Fibroblast of lung (primary cell): ENCODE results near the gene C11orf65. TPM values are rescaled to one million over a fixed set of nuclear protein-coding genes. Genes with fewer than 3 reads are reported as not detected.

Experiments used
- DNase-seq, 2 donors: peaks; one replicate each; pipeline versions ENCODE4 v3.0.0 to v3.0.0-alpha.2; 2010; ENCODE audit warnings: low read depth in 2 of 2
- H2AFZ ChIP-seq: 2 replicates; pipeline ENCODE4 v1.5.1; 2012; ENCODE audit warnings: low read length, control low read depth, inconsistent platforms
- H3K27ac ChIP-seq: 2 replicates; pipeline ENCODE4 v1.5.1; 2011; ENCODE audit warnings: low read length, control low read depth; ENCODE audit not compliant: insufficient read depth
- H3K27me3 ChIP-seq: 2 replicates; pipeline ENCODE4 v1.5.1; 2011; ENCODE audit warnings: mild to moderate bottlenecking, low read length; ENCODE audit not compliant: control insufficient read depth, insufficient read depth
- H3K36me3 ChIP-seq: 2 replicates; pipeline ENCODE4 v1.5.1; 2011; ENCODE audit warnings: low read length; ENCODE audit not compliant: control insufficient read depth, insufficient read depth
- H3K4me1 ChIP-seq: 2 replicates; pipeline ENCODE4 v1.5.1; 2011; ENCODE audit warnings: low read length; ENCODE audit not compliant: control insufficient read depth, insufficient read depth; ENCODE audit errors: extremely low read depth
- H3K4me2 ChIP-seq: 2 replicates; pipeline ENCODE4 v1.5.1; 2011; ENCODE audit warnings: low read length, control low read depth; ENCODE audit not compliant: insufficient read depth; ENCODE audit errors: extremely low read depth
- H3K4me3 ChIP-seq, 4 experiments: fragments of 200-600 bp in 1 of 4; sonication (generic) in 1 of 4; replicated peaks in 1 of 4; 2 replicates each; pipeline ENCODE4 v1.5.1; 2011 to 2016; ENCODE audit warnings: low read length in 4 of 4, low read depth in 3 of 4, mild to moderate bottlenecking in 3 of 4, control low read depth in 2 of 4, inconsistent platforms in 1 of 4, mixed read lengths in 1 of 4; ENCODE audit not compliant: insufficient read depth in 1 of 4; ENCODE audit errors: control extremely low read depth in 1 of 4
- H3K79me2 ChIP-seq: 2 replicates; pipeline ENCODE4 v1.5.1; 2012; ENCODE audit warnings: mild to moderate bottlenecking, low read length, inconsistent platforms; ENCODE audit not compliant: control insufficient read depth, insufficient read depth
- H3K9ac ChIP-seq: 2 replicates; pipeline ENCODE4 v1.5.1; 2011; ENCODE audit warnings: mild to moderate bottlenecking, low read length, control low read depth; ENCODE audit not compliant: insufficient read depth
- H3K9me3 ChIP-seq: 2 replicates; pipeline ENCODE4 v1.5.1; 2012; ENCODE audit warnings: low read depth, low read length; ENCODE audit not compliant: control insufficient read depth, insufficient read depth
- H4K20me1 ChIP-seq: 2 replicates; pipeline ENCODE4 v1.5.1; 2011; ENCODE audit warnings: low read length; ENCODE audit not compliant: control insufficient read depth, insufficient read depth; ENCODE audit errors: extremely low read depth
- EZH2 ChIP-seq: IDR thresholded peaks from 2 replicates; pipeline ENCODE4 v1.5.1; 2012; ENCODE audit warnings: low read length, control low read depth, mild to moderate bottlenecking; ENCODE audit errors: missing control alignments
- polyA plus RNA-seq, 2 donors: library from polyadenylated mRNA; depleted of rRNA in 1 of 2; stranded (reverse) in 1 of 2; unstranded in 1 of 2; fragments of >200 nt; gene quantifications; 2 replicates each; pipeline ENCODE4 v1.2.1, GENCODE V29; 2011 to 2012; ENCODE audit warnings: missing spikeins in 1 of 2
- total RNA-seq: library from RNA; depleted of rRNA; stranded (reverse); fragments of >200 nt; gene quantifications from 2 replicates; pipeline ENCODE4 v1.2.1, GENCODE V29; 2014
- TF ChIP-seq, protein P1 (sequence below), 2 donors: IDR thresholded peaks in 1 of 2; conservative IDR thresholded peaks in 1 of 2; 1 replicate in 1 of 2; 2 replicates in 1 of 2; pipeline ENCODE4 v1.5.1; 2011 to 2012; ENCODE audit warnings: low read length in 2 of 2, control low read depth in 1 of 2, inconsistent platforms in 1 of 2, low read depth in 1 of 2, mild to moderate bottlenecking in 1 of 2

Gene C11orf65
- total and polyA plus RNA-seq, 2 donors (not counting 1 experiment from before 2014, with no cell fraction given), result 0.54 to 2.3 TPM

- DNase-seq, result no peak
These were observed 19.5 kb upstream of the C11orf65 start for GRCh38 chr11:108486828-108487227.

GRCh38 chr11:108486331-108486730, 19.0 kb upstream of the C11orf65 start:
- H3K79me2 ChIP-seq, result no peaks in the 10 kb centered on the region
- no peaks in the 10 kb centered on the region for H4K20me1 ChIP-seq
- no peaks in the 10 kb centered on the region for H3K27me3 ChIP-seq
- H3K36me3 ChIP-seq, result peaks cover 4% of the 10 kb centered on the region
- no peak overlapping the region for H3K27ac ChIP-seq
- DNase-seq, result no peak
- no peak overlapping the region for H3K9ac ChIP-seq
- no peak for TF ChIP-seq EZH2
- TF ChIP-seq, protein P1, sequence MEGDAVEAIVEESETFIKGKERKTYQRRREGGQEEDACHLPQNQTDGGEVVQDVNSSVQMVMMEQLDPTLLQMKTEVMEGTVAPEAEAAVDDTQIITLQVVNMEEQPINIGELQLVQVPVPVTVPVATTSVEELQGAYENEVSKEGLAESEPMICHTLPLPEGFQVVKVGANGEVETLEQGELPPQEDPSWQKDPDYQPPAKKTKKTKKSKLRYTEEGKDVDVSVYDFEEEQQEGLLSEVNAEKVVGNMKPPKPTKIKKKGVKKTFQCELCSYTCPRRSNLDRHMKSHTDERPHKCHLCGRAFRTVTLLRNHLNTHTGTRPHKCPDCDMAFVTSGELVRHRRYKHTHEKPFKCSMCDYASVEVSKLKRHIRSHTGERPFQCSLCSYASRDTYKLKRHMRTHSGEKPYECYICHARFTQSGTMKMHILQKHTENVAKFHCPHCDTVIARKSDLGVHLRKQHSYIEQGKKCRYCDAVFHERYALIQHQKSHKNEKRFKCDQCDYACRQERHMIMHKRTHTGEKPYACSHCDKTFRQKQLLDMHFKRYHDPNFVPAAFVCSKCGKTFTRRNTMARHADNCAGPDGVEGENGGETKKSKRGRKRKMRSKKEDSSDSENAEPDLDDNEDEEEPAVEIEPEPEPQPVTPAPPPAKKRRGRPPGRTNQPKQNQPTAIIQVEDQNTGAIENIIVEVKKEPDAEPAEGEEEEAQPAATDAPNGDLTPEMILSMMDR (conservative IDR thresholded peaks at IDR 0.05 in 1 of 2, IDR thresholded peaks at IDR 0.05 in 1 of 2; ENCODE audit: low read depth in 1 of 2, low read length in 2 of 2), result no peak
- H3K4me1 ChIP-seq, result no peaks in the 10 kb centered on the region
- no peaks in the 10 kb centered on the region for H3K9me3 ChIP-seq
- H3K4me3 ChIP-seq, result no peak overlapping the region
- no peak overlapping the region for H3K4me2 ChIP-seq
- H2AFZ ChIP-seq, result no peak overlapping the region

More at GRCh38 chr11:108486828-108487227, 19.5 kb upstream of the C11orf65 start:
- no peak overlapping the region for H3K4me2 ChIP-seq
- H2AFZ ChIP-seq, result no peak overlapping the region
- no peak overlapping the region for H3K9ac ChIP-seq
- TF ChIP-seq, protein P1 (conservative IDR thresholded peaks at IDR 0.05 in 1 of 2, IDR thresholded peaks at IDR 0.05 in 1 of 2; ENCODE audit: low read depth in 1 of 2, low read length in 2 of 2), result no peak
- no peak for TF ChIP-seq EZH2
- no peak overlapping the region for H3K4me3 ChIP-seq
- H3K27me3 ChIP-seq, result no peaks in the 10 kb centered on the region
- no peaks in the 10 kb centered on the region for H3K79me2 ChIP-seq
- peaks cover 4% of the 10 kb centered on the region for H3K36me3 ChIP-seq
- H3K4me1 ChIP-seq, result no peaks in the 10 kb centered on the region
- H3K9me3 ChIP-seq, result no peaks in the 10 kb centered on the region
- H3K27ac ChIP-seq, result no peak overlapping the region
- no peaks in the 10 kb centered on the region for H4K20me1 ChIP-seq

DNA sequence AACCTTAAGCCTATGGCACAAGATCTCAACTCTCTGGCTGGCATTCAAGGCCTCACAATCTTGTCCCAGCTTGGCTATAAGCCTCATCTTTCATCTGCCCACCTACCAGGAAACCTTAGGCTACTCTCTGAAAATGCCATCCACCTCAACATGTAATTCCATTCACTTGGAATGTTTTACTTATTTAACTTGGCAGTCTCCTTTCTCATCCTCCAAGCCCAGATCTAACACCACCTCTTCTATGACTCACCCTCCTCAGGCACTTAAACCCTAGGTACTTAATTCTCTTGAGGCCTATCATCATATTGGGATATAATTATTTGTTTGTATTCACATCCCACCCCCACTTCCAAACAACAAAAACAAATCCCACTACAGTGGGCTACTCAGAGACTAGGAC, 15.8 kb upstream of the C11orf65 start:
- peak in 1 of 2 donors; percentile 78 for DNase-seq
- Histone ChIP-seq H3K9ac (no peak overlapping the region), H3K9me3 (no peaks in the 10 kb centered on the region), H3K27me3 (no peaks in the 10 kb centered on the region), H3K4me2 (no peak overlapping the region), H4K20me1 (no peaks in the 10 kb centered on the region), H3K4me3 (no peak overlapping the region), H3K4me1 (no peaks in the 10 kb centered on the region), H3K27ac (no peak overlapping the region), H2AFZ (no peak overlapping the region), H3K36me3 (peaks cover 2% of the 10 kb centered on the region), H3K79me2 (no peaks in the 10 kb centered on the region)
- TF ChIP-seq, protein P1 (conservative IDR thresholded peaks at IDR 0.05 in 1 of 2, IDR thresholded peaks at IDR 0.05 in 1 of 2; ENCODE audit: low read depth in 1 of 2, low read length in 2 of 2), result no peak
- no peak for TF ChIP-seq EZH2
